Measurements from ENCODE around the gene CTNND1. TPM values are rescaled to one million over a fixed set of nuclear protein-coding genes. Genes with fewer than 3 reads are reported as not detected.

The CTNND1 gene
- total and polyA plus RNA-seq, 3 donors from 2014 or later: 134 to 227 (median 178) TPM

DNA sequence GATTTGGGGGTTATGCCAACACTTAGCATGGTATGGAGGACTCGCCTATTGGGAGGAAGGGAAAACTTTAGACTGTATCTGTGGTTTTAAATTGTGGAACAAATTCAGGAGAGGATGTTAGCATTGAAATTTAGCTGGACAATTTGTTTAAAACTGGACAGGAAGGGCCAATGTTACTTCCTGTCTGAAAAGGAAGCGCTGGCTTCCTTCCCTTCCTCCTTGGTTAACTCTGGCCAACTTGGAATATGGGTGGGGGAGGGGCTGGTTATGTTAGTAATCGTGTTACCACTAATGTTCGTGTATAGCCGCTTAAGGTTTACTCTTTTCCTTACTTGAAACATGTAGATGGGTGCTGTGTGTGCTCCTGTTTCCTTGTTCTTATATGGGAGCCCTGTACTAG, 13.9 kb downstream of the CTNND1 start:
- intact Hi-C loops (cut with DNase I; ENCODE audit: low total_unique reads): no loop called here
- H3K4me3 ChIP-seq: no peak overlapping the region
- WGBS, 2 donors: 46 to 51% methylated on average over 5 of the region's 5 CpGs
- no peaks in the 10 kb centered on the region for H3K9me3 ChIP-seq
- no peaks in the 10 kb centered on the region for H3K36me3 ChIP-seq (ENCODE audit: low read depth, missing control alignments)
- peak overlapping the region; percentile 25 to 80 for H3K27ac ChIP-seq
- TF ChIP-seq CTCF (IDR thresholded peaks at IDR 0.05) (no peak), POLR2A (IDR thresholded peaks at IDR 0.05) (no peak)
- H3K27me3 ChIP-seq: no peaks in the 10 kb centered on the region
- peaks cover 83% of the 10 kb centered on the region for H3K4me1 ChIP-seq
- DNase-seq: no peak

GRCh38 chr11:57776031-57776521, 14.5 kb downstream of the CTNND1 start:
- WGBS, 2 donors: 59 to 60% methylated on average over 3 of the region's 3 CpGs
- TF ChIP-seq CTCF (IDR thresholded peaks at IDR 0.05) (no peak), POLR2A (IDR thresholded peaks at IDR 0.05) (no peak)
- intact Hi-C loops (cut with DNase I; ENCODE audit: low total_unique reads): no loop called here

DNA sequence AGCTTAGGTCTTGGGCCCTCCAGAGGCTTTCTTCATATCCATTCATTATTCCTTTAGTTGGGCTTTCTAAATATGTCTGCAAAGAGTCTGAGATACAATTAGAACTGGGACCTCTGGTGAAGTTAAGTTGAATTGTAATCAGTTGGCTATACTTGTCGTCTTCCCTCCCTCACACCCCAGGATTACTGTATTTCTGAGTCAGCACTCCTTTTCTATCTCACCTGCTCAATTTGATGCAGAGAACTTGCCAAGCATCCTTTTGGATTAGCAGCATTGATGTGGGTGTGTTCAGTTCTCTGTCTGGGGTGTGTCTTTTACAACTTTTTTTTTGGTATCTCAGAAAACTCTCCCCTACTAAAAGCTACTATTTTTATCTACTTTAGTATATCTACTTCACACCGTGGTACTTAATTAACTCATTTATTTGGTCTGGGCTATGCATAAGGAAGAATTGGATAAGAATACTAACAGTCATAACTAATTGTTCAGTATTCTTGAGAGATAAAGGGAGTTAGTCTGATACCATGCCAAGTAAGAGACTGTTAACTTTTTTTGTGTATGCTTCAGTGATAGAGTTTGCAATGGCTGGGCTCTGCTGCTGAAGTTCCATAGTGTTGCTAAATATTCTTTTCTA, 15.1 kb downstream of the CTNND1 start:
- TF ChIP-seq CTCF (IDR thresholded peaks at IDR 0.05) (no peak), POLR2A (IDR thresholded peaks at IDR 0.05) (no peak)
- Histone ChIP-seq H3K36me3 (ENCODE audit: low read depth, missing control alignments) (no peaks in the 10 kb centered on the region), H3K9me3 (no peaks in the 10 kb centered on the region), H3K27me3 (no peaks in the 10 kb centered on the region), H3K27ac (peak overlapping the region; percentile 67 to 80), H3K4me1 (peaks cover 88% of the 10 kb centered on the region), H3K4me3 (no peak overlapping the region)
- DNase-seq: no peak
- intact Hi-C loops (cut with DNase I; ENCODE audit: low total_unique reads): no loop called here
- WGBS, 2 donors: 25 to 35% methylated on average over 2 of the region's 2 CpGs

More at GRCh38 chr11:57776031-57776521, 14.5 kb downstream of the CTNND1 start:
- Histone ChIP-seq H3K9me3 (no peaks in the 10 kb centered on the region), H3K27me3 (no peaks in the 10 kb centered on the region), H3K27ac (peak overlapping the region; percentile 25 to 80), H3K4me1 (peaks cover 86% of the 10 kb centered on the region), H3K36me3 (ENCODE audit: low read depth, missing control alignments) (no peaks in the 10 kb centered on the region), H3K4me3 (no peak overlapping the region)
- DNase-seq: no peak

- intact Hi-C loops (cut with DNase I; ENCODE audit: low total_unique reads): no loop called here
- H3K27me3 ChIP-seq: no peaks in the 10 kb centered on the region
- no peaks in the 10 kb centered on the region for H3K9me3 ChIP-seq
- peaks cover 92% of the 10 kb centered on the region for H3K4me1 ChIP-seq
- TF ChIP-seq CTCF (IDR thresholded peaks at IDR 0.05) (no peak), POLR2A (IDR thresholded peaks at IDR 0.05) (no peak)
- H3K36me3 ChIP-seq (ENCODE audit: low read depth, missing control alignments): no peaks in the 10 kb centered on the region
- peak overlapping the region; percentile 67 to 80 for H3K27ac ChIP-seq
- WGBS, 2 donors: 31% methylated on average over 3 of the region's 3 CpGs
- DNase-seq: no peak
- H3K4me3 ChIP-seq: no peak overlapping the region
Measured at GRCh38 chr11:57777969-57778317, 16.3 kb downstream of the CTNND1 start.

Measured in testis (tissue), 3 donors.